SHP77 (cell line): Measurements from ENCODE around the gene ATP2A3.
A peak's percentile ranks its signal among the peaks of the same experiment; 100 is the strongest.

Experiments used
- DNase-seq, 2 experiments: peaks; one replicate each; lab custom pipeline; 2025; lab: John Stamatoyannopoulos, UW

The ATP2A3 gene

GRCh38 chr17:3973495-3974137 lies 9.4 kb upstream of the ATP2A3 start:
- DNase-seq = no peak

GRCh38 chr17:3972931-3973330 lies 8.7 kb upstream of the ATP2A3 start:
- DNase-seq = no peak

GRCh38 chr17:3972281-3972731 lies 8.1 kb upstream of the ATP2A3 start:
- no peak for DNase-seq

- DNase-seq = no peak
Observed at GRCh38 chr17:3970668-3971067, 6.4 kb upstream of the ATP2A3 start.

- DNase-seq = no peak
Observed at GRCh38 chr17:3969963-3970362, 5.7 kb upstream of the ATP2A3 start.

GRCh38 chr17:3968886-3969524 lies 4.8 kb upstream of the ATP2A3 start:
- DNase-seq = no peak

GRCh38 chr17:3968015-3968414 lies 3.8 kb upstream of the ATP2A3 start:
- no peak for DNase-seq

GRCh38 chr17:3966720-3967363 lies 2.6 kb upstream of the ATP2A3 start:
- no peak for DNase-seq

- DNase-seq = peak; percentile 77 to 83
Observed at GRCh38 chr17:3965118-3965800, 1.0 kb upstream of the ATP2A3 start.

- DNase-seq = peak; percentile 42
Observed at GRCh38 chr17:3963237-3964201, 718 bp downstream of the ATP2A3 start.

GRCh38 chr17:3962965-3963236 lies 1.3 kb downstream of the ATP2A3 start:
- no peak for DNase-seq

- no peak for DNase-seq
Observed at GRCh38 chr17:3962217-3962964, 1.8 kb downstream of the ATP2A3 start.

- peak in 1 of 2 experiments; percentile 18 for DNase-seq
Observed at GRCh38 chr17:3961564-3962047, 2.6 kb downstream of the ATP2A3 start.

GRCh38 chr17:3960764-3961163 lies 3.5 kb downstream of the ATP2A3 start:
- peak; percentile 37 to 53 for DNase-seq

- DNase-seq = no peak
Observed at GRCh38 chr17:3959921-3960601, 4.2 kb downstream of the ATP2A3 start.

GRCh38 chr17:3959295-3959899 lies 4.8 kb downstream of the ATP2A3 start:
- peak; percentile 94 to 95 for DNase-seq

GRCh38 chr17:3957735-3958599 lies 6.3 kb downstream of the ATP2A3 start:
- DNase-seq = peak; percentile 33 to 50

- DNase-seq = no peak
Observed at GRCh38 chr17:3956983-3957382, 7.3 kb downstream of the ATP2A3 start.
